Fibroblast of lung (primary cell): ENCODE results near the gene SCP2.

ENCODE experiments used
- CTCF ChIP-seq, 2 donors: IDR thresholded peaks in 1 of 2; conservative IDR thresholded peaks in 1 of 2; 1 replicate in 1 of 2; 2 replicates in 1 of 2; pipeline ENCODE4 v1.5.1; 2011 to 2012; ENCODE audit warnings: low read length in 2 of 2, control low read depth in 1 of 2, inconsistent platforms in 1 of 2, low read depth in 1 of 2, mild to moderate bottlenecking in 1 of 2
- EZH2 ChIP-seq: IDR thresholded peaks from 2 replicates; pipeline ENCODE4 v1.5.1; 2012; ENCODE audit warnings: low read length, control low read depth, mild to moderate bottlenecking; ENCODE audit errors: missing control alignments

- TF ChIP-seq CTCF (conservative IDR thresholded peaks at IDR 0.05 in 1 of 2, IDR thresholded peaks at IDR 0.05 in 1 of 2; ENCODE audit: low read depth in 1 of 2, low read length in 2 of 2) (no peak), EZH2 (no peak)
Measured at GRCh38 chr1:53093451-53093754, 166.3 kb downstream of the SCP2 start.
